IMR-90 (cell line): ENCODE data around the gene TBC1D32. TPM values are rescaled to one million over a fixed set of nuclear protein-coding genes. Genes with fewer than 3 reads are reported as not detected.

Experiments
- ATAC-seq: fragments of 200-7000 bp; cut with Tn5 transposase; 2 replicates; pipeline ENCODE4 v1.9.1; 2020; ENCODE audit warnings: low read depth, mild to moderate bottlenecking, moderate library complexity
- BruUV-seq: library from RNA; stranded (reverse); fragments of 400-500 nt; replicated peaks from 2 replicates; lab custom pipeline; 2021; lab: Mats Ljungman, UMichigan
- CTCF ChIA-PET: fragments of 300-600 bp; formaldehyde crosslinking; extraction: SDS; loops from one replicate; lab custom pipeline; 2021; ENCODE audit warnings: antibody characterized with exemption; lab: Yijun Ruan, JAX
- POLR2A ChIA-PET: fragments of 300-600 bp; sonication (Branson Sonifier 250); formaldehyde crosslinking; loops from one replicate; lab custom pipeline; 2022; ENCODE audit warnings: antibody characterized with exemption; ENCODE audit not compliant: unreplicated experiment; lab: Charles Lee
- DNase-seq: peaks from one replicate; pipeline ENCODE4 v3.0.0; 2013
- H2AFZ ChIP-seq: replicated peaks from 2 replicates; pipeline ENCODE3; 2013; ENCODE audit warnings: low read length, mild to moderate bottlenecking; ENCODE audit not compliant: poor library complexity
- H2AK5ac ChIP-seq: 2 replicates; pipeline ENCODE4 v1.6.1; 2013; ENCODE audit warnings: low read depth, low read length, inconsistent platforms
- H2AK9ac ChIP-seq: replicated peaks from 2 replicates; pipeline ENCODE3; 2013; ENCODE audit warnings: mild to moderate bottlenecking, low read depth, low read length, moderate library complexity; ENCODE audit not compliant: poor library complexity
- H2BK120ac ChIP-seq: 2 replicates; pipeline ENCODE4 v1.6.1; 2013; ENCODE audit warnings: low read depth, low read length, inconsistent platforms
- H2BK15ac ChIP-seq: 3 replicates; pipeline ENCODE4 v1.6.1; 2013; ENCODE audit warnings: low read depth, low read length, inconsistent platforms
- H2BK20ac ChIP-seq: 2 replicates; pipeline ENCODE4 v1.6.1; 2013; ENCODE audit warnings: low read depth, mild to moderate bottlenecking, inconsistent platforms, low read length, moderate library complexity
- H2BK5ac ChIP-seq: 2 replicates; pipeline ENCODE4 v1.6.1; 2013; ENCODE audit warnings: mild to moderate bottlenecking, low read depth, low read length, inconsistent platforms; ENCODE audit not compliant: poor library complexity, severe bottlenecking
- H3K14ac ChIP-seq: replicated peaks from 2 replicates; pipeline ENCODE4 v1.6.1; 2013; ENCODE audit warnings: low read depth, low read length, inconsistent platforms
- H3K18ac ChIP-seq: 2 replicates; pipeline ENCODE4 v1.6.1; 2013; ENCODE audit warnings: low read depth, low read length, control low read depth
- H3K23ac ChIP-seq: 2 replicates; pipeline ENCODE4 v1.6.1; 2013; ENCODE audit warnings: low read depth, low read length, inconsistent platforms
- H3K27ac ChIP-seq: 2 replicates; pipeline ENCODE4 v1.5.1; 2013; ENCODE audit warnings: mild to moderate bottlenecking, control low read depth, low read length; ENCODE audit not compliant: insufficient read depth
- H3K27me3 ChIP-seq: 2 replicates; pipeline ENCODE4 v1.6.1; 2013; ENCODE audit warnings: low read length; ENCODE audit not compliant: control insufficient read depth, insufficient read depth
- H3K36me3 ChIP-seq: 2 replicates; pipeline ENCODE4 v1.6.1; 2013; ENCODE audit warnings: low read length, mixed read lengths; ENCODE audit not compliant: control insufficient read depth, insufficient read depth
- H3K4ac ChIP-seq: 2 replicates; pipeline ENCODE4 v1.6.1; 2013; ENCODE audit warnings: low read depth, low read length, inconsistent platforms
- H3K4me1 ChIP-seq: 2 replicates; pipeline ENCODE4 v1.6.1; 2013; ENCODE audit warnings: low read length, mixed read lengths; ENCODE audit not compliant: control insufficient read depth, insufficient read depth
- H3K4me2 ChIP-seq: 2 replicates; pipeline ENCODE4 v1.6.1; 2013; ENCODE audit warnings: low read depth, mild to moderate bottlenecking, control low read depth, low read length, moderate library complexity
- H3K4me3 ChIP-seq: 2 replicates; pipeline ENCODE4 v1.5.1; 2013; ENCODE audit warnings: low read depth, mild to moderate bottlenecking, control low read depth, low read length, moderate library complexity; ENCODE audit not compliant: insufficient read depth
- H3K56ac ChIP-seq: 2 replicates; pipeline ENCODE4 v1.6.1; 2013; ENCODE audit warnings: low read length, inconsistent platforms; ENCODE audit not compliant: insufficient read depth; ENCODE audit errors: extremely low read depth
- H3K79me1 ChIP-seq, 2 experiments: 2 replicates each; pipeline ENCODE4 v1.6.1; 2013; ENCODE audit warnings: low read length in 2 of 2, inconsistent platforms in 1 of 2, low read depth in 1 of 2
- H3K9ac ChIP-seq: 2 replicates; pipeline ENCODE4 v1.6.1; 2013; ENCODE audit warnings: low read depth, low read length, control low read depth
- H3K9me1 ChIP-seq: 2 replicates; pipeline ENCODE4 v1.6.1; 2013; ENCODE audit warnings: low read length, inconsistent platforms; ENCODE audit not compliant: insufficient read depth
- H3K9me3 ChIP-seq: 2 replicates; pipeline ENCODE4 v1.6.1; 2013; ENCODE audit warnings: low read length; ENCODE audit not compliant: control insufficient read depth, insufficient read depth
- H4K20me1 ChIP-seq: 2 replicates; pipeline ENCODE4 v1.6.1; 2013; ENCODE audit warnings: low read length, inconsistent platforms; ENCODE audit not compliant: insufficient read depth
- H4K5ac ChIP-seq: 2 replicates; pipeline ENCODE4 v1.6.1; 2013; ENCODE audit warnings: mild to moderate bottlenecking, low read depth, low read length, control low read depth
- H4K8ac ChIP-seq, 2 experiments: 2 replicates each; pipeline ENCODE4 v1.6.1; 2013; ENCODE audit warnings: low read depth in 2 of 2, low read length in 2 of 2, control low read depth in 1 of 2, inconsistent platforms in 1 of 2
- H4K91ac ChIP-seq: 2 replicates; pipeline ENCODE4 v1.6.1; 2013; ENCODE audit warnings: low read depth, low read length, inconsistent platforms; ENCODE audit not compliant: insufficient read depth
- BHLHE40 ChIP-seq: fragments of 150-350 bp; IDR thresholded peaks from 2 replicates; pipeline ENCODE4 v1.6.1; 2016; ENCODE audit warnings: mild to moderate bottlenecking, low read depth, low read length
- CEBPB ChIP-seq: IDR thresholded peaks from 2 replicates; pipeline ENCODE4 v1.6.1; 2012; ENCODE audit warnings: low read depth, low read length, improper control_type of control experiment
- CHD1 ChIP-seq: IDR thresholded peaks from 2 replicates; pipeline ENCODE4 v1.6.1; 2012; ENCODE audit warnings: low read depth, low read length, improper control_type of control experiment
- CTCF ChIP-seq: conservative IDR thresholded peaks from 2 replicates; pipeline ENCODE4 v1.5.1; 2012; ENCODE audit warnings: mild to moderate bottlenecking, low read depth, low read length, improper control_type of control experiment
- FOS ChIP-seq: fragments of 150-350 bp; IDR thresholded peaks from 2 replicates; pipeline ENCODE4 v1.6.1; 2016; ENCODE audit warnings: low read depth, low read length
- MAFK ChIP-seq: IDR thresholded peaks from 2 replicates; pipeline ENCODE4 v1.6.1; 2012; ENCODE audit warnings: low read depth, low read length, improper control_type of control experiment
- MAZ ChIP-seq: IDR thresholded peaks from 2 replicates; pipeline ENCODE4 v1.6.1; 2012; ENCODE audit warnings: low read depth, mild to moderate bottlenecking, low read length, improper control_type of control experiment, moderate library complexity, borderline replicate concordance
- MXI1 ChIP-seq: IDR thresholded peaks from 2 replicates; pipeline ENCODE4 v1.6.1; 2012; ENCODE audit warnings: low read depth, mild to moderate bottlenecking, low read length, moderate library complexity, borderline replicate concordance
- POLR2A ChIP-seq: IDR thresholded peaks from 2 replicates; pipeline ENCODE4 v1.6.1; 2012; ENCODE audit warnings: mild to moderate bottlenecking, low read depth, low read length
- RAD21 ChIP-seq: IDR thresholded peaks from 2 replicates; pipeline ENCODE4 v1.6.1; 2012; ENCODE audit warnings: low read length, improper control_type of control experiment
- RFX5 ChIP-seq: IDR thresholded peaks from 2 replicates; pipeline ENCODE4 v1.8.0; 2012; ENCODE audit warnings: low read depth, mild to moderate bottlenecking, low read length, moderate library complexity
- SMC3 ChIP-seq: fragments of 150-350 bp; IDR thresholded peaks from 2 replicates; pipeline ENCODE4 v1.6.1; 2016; ENCODE audit warnings: low read depth, mild to moderate bottlenecking, antibody characterized with exemption, low read length, moderate library complexity
- WGBS, 2 experiments: methylation state at CpG; one replicate each; pipeline versions ENCODE4 v1.1.5 to v1.1.7; 2013; ENCODE audit warnings: missing lambda C conversion rate in 2 of 2; ENCODE audit not compliant: insufficient read length in 1 of 2; ENCODE audit errors: extremely low coverage in 2 of 2; 5-methylcytosine and 5-hydroxymethylcytosine counted together
- dilution Hi-C: fragments of 300-500 bp; cut with HindIII; formaldehyde crosslinking; loops from one replicate; pipeline ENCODE4 v1.14.3; 2018; ENCODE audit warnings: low sequenced_read_pairs; ENCODE audit not compliant: unreplicated experiment
- in situ Hi-C: fragments of 300-500 bp; cut with MboI; formaldehyde crosslinking; loops from 3 replicates; pipeline ENCODE4 v1.14.3; 2019; ENCODE audit warnings: low sequenced_read_pairs, inconsistent platforms, mixed read lengths
- intact Hi-C: fragments of 100-400 bp; cut with micrococcal nuclease; formaldehyde crosslinking; loops from 2 replicates; pipeline ENCODE4 v1.10.0; 2022
- polyA plus RNA-seq, 3 experiments: library from polyadenylated mRNA; depleted of rRNA; stranded (reverse); fragments of >200 nt; gene quantifications; 2 replicates each; pipeline ENCODE4 v1.2.3, GENCODE V29; 2012; ENCODE audit warnings: low replicate concordance in 1 of 3
- total RNA-seq: library from RNA; depleted of rRNA; stranded (reverse); fragments of >200 nt; gene quantifications from 2 replicates; pipeline ENCODE4 v1.2.3, GENCODE V29; 2012
- TF ChIP-seq, protein P1 (sequence below): fragments of 150-350 bp; IDR thresholded peaks from 2 replicates; pipeline ENCODE4 v1.6.1; 2016; ENCODE audit warnings: low read depth, mild to moderate bottlenecking, low read length, moderate library complexity, borderline replicate concordance
- TF ChIP-seq, protein P2 (sequence below): fragments of 150-350 bp; IDR thresholded peaks from 2 replicates; pipeline ENCODE4 v1.6.1; 2017; ENCODE audit warnings: mild to moderate bottlenecking, antibody characterized with exemption, low read length, low read depth

TBC1D32 gene
- total and polyA plus RNA-seq, 2 of the 4 experiments (the other 2 are of a cell fraction) = 3.0 to 7.2 TPM

DNA sequence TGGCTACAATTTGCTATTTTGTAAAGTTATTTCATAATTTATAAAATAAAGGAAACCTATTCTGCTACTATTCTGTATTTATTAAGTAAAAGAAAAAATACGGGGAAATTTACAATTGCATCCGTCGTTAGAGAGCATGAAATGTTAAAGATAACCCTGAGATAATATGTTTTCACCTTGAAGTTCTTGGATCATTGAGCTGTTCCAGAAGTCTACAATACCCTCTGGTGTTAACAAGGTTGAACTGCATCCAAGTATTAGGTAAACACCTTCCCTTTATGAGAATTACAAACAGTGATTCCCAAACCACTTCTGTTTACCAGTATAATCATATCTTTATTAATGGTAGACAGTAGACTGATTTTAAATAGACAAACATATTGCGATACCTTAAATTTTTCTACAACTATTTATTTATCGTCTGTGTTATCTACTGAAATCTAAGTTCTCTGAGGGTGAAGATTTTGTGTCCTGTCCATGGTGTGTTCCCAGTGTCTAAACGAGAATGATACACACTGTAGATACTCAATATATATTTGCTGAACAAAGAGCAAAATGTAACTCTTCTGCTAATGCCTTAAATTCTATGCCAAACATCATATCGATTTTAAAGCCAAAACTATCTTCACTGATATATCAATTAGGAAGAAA lies 28.2 kb downstream of the TBC1D32 start:
- in situ Hi-C loops = no loop called here
- no peak overlapping the region for H3K56ac ChIP-seq
- POLR2A ChIA-PET = no interaction called here

More for the DNA sequence above, 28.2 kb downstream of the TBC1D32 start:
- no peak overlapping the region for H2AK5ac ChIP-seq
- no CpG with 5 or more reads among the region's 7 CpGs for WGBS, 2 experiments
- no peak overlapping the region for H2BK20ac ChIP-seq
- H3K4ac ChIP-seq = no peak overlapping the region
- no peaks in the 10 kb centered on the region for H3K9me3 ChIP-seq
- no peak overlapping the region for H2BK120ac ChIP-seq
- no peak overlapping the region for H3K9ac ChIP-seq
- no peak overlapping the region for H3K4me2 ChIP-seq
- dilution Hi-C loops (no loop called here), intact Hi-C loops (loop anchor here (1.0 kb wide), 1 partner anchor 251 kb away; no protein-coding TSS in a partner anchor)
- BruUV-seq = no TSS peak
- 0 out of 2 replicates have a peak, but pooled peaks cover 3% of the 10 kb centered on the region for H3K9me1 ChIP-seq
- no peak overlapping the region for H3K23ac ChIP-seq
- no peak overlapping the region for H4K8ac ChIP-seq
- H4K20me1 ChIP-seq = no peaks in the 10 kb centered on the region
- no peak overlapping the region for H4K5ac ChIP-seq
- no peak overlapping the region for H2AK9ac ChIP-seq
- peaks cover 6% of the 10 kb centered on the region for H3K4me1 ChIP-seq
- peak; percentile 25 for DNase-seq
- CTCF ChIA-PET = interaction anchor here (1.5 kb wide), 1 partner anchor 249 kb away, joined by 4 read pairs; no protein-coding TSS in a partner anchor
- TF ChIP-seq, protein P1, sequence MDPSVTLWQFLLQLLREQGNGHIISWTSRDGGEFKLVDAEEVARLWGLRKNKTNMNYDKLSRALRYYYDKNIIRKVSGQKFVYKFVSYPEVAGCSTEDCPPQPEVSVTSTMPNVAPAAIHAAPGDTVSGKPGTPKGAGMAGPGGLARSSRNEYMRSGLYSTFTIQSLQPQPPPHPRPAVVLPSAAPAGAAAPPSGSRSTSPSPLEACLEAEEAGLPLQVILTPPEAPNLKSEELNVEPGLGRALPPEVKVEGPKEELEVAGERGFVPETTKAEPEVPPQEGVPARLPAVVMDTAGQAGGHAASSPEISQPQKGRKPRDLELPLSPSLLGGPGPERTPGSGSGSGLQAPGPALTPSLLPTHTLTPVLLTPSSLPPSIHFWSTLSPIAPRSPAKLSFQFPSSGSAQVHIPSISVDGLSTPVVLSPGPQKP = no peak
- TF ChIP-seq CEBPB = no peak
- TF ChIP-seq, protein P2, sequence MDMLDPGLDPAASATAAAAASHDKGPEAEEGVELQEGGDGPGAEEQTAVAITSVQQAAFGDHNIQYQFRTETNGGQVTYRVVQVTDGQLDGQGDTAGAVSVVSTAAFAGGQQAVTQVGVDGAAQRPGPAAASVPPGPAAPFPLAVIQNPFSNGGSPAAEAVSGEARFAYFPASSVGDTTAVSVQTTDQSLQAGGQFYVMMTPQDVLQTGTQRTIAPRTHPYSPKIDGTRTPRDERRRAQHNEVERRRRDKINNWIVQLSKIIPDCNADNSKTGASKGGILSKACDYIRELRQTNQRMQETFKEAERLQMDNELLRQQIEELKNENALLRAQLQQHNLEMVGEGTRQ = no peak
- no peak for TF ChIP-seq FOS
- no peak for TF ChIP-seq MAZ
- no peak for TF ChIP-seq BHLHE40
- no peak for TF ChIP-seq POLR2A
- peak; percentile 54 for TF ChIP-seq RAD21
- no peak for TF ChIP-seq CHD1
- TF ChIP-seq CTCF = peak; percentile 51
- TF ChIP-seq MXI1 = no peak
- peak; percentile 52 for TF ChIP-seq SMC3
- TF ChIP-seq MAFK = no peak
- TF ChIP-seq RFX5 = no peak
- no peak overlapping the region for H3K4me3 ChIP-seq
- no peak for ATAC-seq
- no peak overlapping the region for H3K18ac ChIP-seq
- no peak overlapping the region for H2BK15ac ChIP-seq
- no peaks in the 10 kb centered on the region for H3K27me3 ChIP-seq
- no peak overlapping the region for H2BK5ac ChIP-seq
- no peak overlapping the region for H3K27ac ChIP-seq
- no peak overlapping the region for H2AFZ ChIP-seq
- H3K36me3 ChIP-seq = no peaks in the 10 kb centered on the region
- no peak overlapping the region for H4K91ac ChIP-seq
- H3K14ac ChIP-seq = no peak overlapping the region
- no peaks in the 10 kb centered on the region for H3K79me1 ChIP-seq
